Astrocyte of the cerebellum (primary cell): ENCODE measurements around the gene SEC22A.

Experiments
- DNase-seq: peaks from one replicate; pipeline ENCODE4 v3.0.0-alpha.2; 2011; ENCODE audit warnings: low read depth
- H3K4me3 ChIP-seq: 2 replicates; pipeline ENCODE4 v1.5.1; 2011; ENCODE audit warnings: mild to moderate bottlenecking, low read depth, low read length, moderate library complexity
- in situ Hi-C: cut with HindIII; loops from 2 replicates; pipeline ENCODE4 v1.10.0; 2017; ENCODE audit warnings: low sequenced_read_pairs
- TF ChIP-seq, protein P1 (sequence below): IDR thresholded peaks from 2 replicates; pipeline ENCODE4 v1.5.1; 2012; ENCODE audit warnings: low read length, low read depth, moderate library complexity, mild to moderate bottlenecking; ENCODE audit errors: missing control alignments

The SEC22A gene

DNA sequence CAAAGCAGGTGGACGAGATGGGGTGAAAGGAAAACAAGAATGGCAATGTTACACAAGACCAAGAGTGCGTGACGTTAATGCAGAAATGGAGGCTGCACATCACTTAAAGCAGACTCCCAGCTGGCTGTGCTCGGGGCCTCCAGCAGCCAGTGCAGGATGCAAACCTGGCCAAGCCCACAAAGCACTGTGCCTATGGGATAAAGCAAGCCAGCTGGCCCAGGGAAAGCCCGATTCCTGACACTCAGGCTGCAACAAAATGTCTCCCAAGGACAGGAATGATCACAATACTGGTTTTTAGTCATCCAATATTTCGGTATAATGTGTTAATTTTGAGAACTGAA is 86.2 kb downstream of the SEC22A start:
- in situ Hi-C loops: no loop called here
- DNase-seq: no peak
- TF ChIP-seq, protein P1, sequence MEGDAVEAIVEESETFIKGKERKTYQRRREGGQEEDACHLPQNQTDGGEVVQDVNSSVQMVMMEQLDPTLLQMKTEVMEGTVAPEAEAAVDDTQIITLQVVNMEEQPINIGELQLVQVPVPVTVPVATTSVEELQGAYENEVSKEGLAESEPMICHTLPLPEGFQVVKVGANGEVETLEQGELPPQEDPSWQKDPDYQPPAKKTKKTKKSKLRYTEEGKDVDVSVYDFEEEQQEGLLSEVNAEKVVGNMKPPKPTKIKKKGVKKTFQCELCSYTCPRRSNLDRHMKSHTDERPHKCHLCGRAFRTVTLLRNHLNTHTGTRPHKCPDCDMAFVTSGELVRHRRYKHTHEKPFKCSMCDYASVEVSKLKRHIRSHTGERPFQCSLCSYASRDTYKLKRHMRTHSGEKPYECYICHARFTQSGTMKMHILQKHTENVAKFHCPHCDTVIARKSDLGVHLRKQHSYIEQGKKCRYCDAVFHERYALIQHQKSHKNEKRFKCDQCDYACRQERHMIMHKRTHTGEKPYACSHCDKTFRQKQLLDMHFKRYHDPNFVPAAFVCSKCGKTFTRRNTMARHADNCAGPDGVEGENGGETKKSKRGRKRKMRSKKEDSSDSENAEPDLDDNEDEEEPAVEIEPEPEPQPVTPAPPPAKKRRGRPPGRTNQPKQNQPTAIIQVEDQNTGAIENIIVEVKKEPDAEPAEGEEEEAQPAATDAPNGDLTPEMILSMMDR: no peak
- H3K4me3 ChIP-seq: no peak overlapping the region

- no peak for DNase-seq
- TF ChIP-seq, protein P1: no peak
- no peak overlapping the region for H3K4me3 ChIP-seq
- in situ Hi-C loops: no loop called here
Observed at GRCh38 chr3:123289391-123290106, 87.8 kb downstream of the SEC22A start.

DNA sequence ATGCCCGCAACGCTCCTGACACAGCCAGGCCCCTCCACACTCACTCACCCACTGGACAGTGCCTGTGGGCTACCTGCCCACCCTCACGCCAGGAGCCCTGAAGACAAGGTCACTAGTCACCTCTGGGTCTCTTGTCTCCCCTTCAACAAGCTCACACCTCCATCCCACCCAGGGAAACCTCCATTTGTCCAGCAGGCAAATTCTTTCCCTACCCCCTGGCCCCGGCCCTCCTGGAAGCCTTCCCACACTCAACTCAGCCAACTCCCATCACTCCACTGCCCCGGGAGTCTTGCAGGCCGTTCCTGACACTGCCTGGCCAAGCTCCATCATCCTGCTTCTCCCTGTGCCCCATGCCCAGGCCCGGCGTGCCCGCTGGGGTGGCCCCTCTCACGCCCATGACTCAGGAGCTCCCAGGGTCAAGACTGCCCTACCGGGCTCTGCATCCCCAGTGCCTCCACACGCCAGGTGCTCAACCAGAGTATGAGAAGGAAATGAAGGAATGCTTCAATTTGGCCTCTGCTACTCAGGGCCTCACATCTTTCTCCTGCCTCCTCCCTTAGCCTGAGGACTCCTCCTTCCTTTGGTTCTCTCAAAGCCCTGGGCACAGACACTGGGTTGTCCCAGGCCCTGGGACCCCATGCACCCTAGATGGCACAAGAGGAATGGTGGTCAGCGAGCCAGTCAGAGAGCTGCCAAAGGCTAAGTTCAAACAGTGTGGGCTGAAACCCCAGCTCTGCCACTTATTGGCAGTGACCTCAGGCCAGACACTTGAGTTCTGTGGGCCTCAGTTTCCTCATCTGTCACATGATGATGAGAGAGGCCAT is 88.6 kb downstream of the SEC22A start:
- DNase-seq: no peak
- TF ChIP-seq, protein P1: no peak
- in situ Hi-C loops: no loop called here
- no peak overlapping the region for H3K4me3 ChIP-seq

DNA sequence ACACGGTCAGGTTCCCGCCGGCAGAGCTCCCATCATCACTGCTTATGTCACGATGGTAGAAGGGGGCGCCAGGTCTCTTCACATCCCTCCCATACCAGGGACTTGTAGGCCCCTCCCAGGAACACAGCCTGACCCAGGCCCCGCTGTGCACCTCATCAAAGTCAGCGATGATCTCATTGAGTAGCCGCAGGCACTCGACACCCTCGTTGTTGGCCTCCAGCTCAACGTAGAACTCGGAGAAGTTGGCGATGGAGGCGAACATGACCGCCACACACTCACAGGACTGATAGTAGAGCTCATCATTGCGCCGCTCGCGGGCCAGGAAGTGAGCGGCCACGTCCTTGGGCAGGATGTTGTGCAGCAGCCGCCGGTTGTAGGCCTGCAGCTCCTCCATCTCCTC is 89.2 kb downstream of the SEC22A start:
- in situ Hi-C loops: no loop called here
- TF ChIP-seq, protein P1: no peak
- no peak for DNase-seq
- H3K4me3 ChIP-seq: no peak overlapping the region

GRCh38 chr3:123291404-123291803 is 89.7 kb downstream of the SEC22A start:
- TF ChIP-seq, protein P1: no peak
- DNase-seq: no peak
- in situ Hi-C loops: no loop called here
- H3K4me3 ChIP-seq: no peak overlapping the region

GRCh38 chr3:123292321-123293310 is 90.9 kb downstream of the SEC22A start:
- DNase-seq: no peak
- TF ChIP-seq, protein P1: no peak
- in situ Hi-C loops: no loop called here
- H3K4me3 ChIP-seq: no peak overlapping the region
